GM19035 (cell line): Measurements from ENCODE around the gene NKX2-8.
A peak's percentile ranks its signal among the peaks of the same experiment; 100 is the strongest.
"Not testable (repeated sequence)": the region's sequence is repeated elsewhere in the genome, so short reads cannot be mapped to it uniquely, and the experiment has no call there.

Experiments
- ATAC-seq: cut with Tn5 transposase; IDR thresholded peaks from one replicate; pipeline ENCODE4 v1.9.1; 2021; ENCODE audit not compliant: unreplicated experiment

NKX2-8 gene

GRCh38 chr14:36580141-36580855 is 2.1 kb downstream of the NKX2-8 start:
- ATAC-seq: no peak

DNA sequence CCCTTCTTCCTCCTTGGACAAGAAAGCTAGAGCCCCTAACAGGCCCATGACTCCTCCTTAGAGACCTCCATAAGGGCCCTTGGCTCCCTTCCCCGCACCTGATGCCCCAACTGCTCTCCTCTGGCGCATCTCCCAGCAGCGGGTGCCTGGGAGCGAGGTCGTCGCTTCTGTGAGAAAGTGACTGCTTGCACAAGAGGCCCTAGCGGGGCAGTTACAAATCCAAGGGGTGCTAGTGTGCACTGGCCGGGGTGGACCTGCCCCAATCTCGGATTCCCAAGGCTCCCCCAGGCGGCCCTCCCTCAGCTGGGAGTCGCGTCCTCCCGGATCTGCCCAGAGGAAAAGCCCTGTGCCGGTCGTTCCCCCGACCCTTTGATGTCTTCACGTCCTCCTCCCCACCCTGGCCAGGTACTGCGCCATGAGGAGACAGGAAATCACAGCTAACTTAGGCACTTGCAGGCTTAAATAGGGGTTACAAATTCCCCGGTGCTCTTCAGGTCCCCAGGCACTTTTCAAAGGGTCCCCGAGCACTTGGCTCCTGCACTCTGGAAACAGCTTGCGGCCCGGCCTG is 2.8 kb downstream of the NKX2-8 start:
- no peak for ATAC-seq

DNA sequence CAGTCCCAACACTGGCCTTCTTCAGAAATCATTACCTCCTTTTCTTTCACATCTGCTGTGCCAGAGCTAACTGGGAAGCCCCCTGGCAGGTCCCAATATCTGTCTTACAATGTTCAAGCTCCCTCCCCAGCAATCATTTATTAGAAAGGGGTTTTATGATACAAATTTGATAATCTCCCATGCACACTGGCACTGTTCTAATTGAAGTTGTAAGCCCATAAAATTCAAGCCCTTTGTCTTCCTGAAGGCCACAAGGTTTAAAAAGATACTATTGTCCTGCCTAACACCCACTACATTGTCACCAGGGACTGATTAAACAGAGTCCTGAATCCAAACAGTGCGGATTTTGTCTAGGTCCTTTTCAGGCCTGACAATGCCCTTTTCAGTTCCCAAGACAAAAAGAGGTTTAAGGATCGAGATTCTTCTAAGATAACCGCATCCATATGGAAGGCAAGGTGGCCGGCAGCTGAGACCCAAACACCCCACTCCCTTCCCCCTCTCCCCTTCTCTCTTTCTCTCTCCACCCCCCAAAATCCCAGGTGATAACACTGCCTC is 3.3 kb downstream of the NKX2-8 start:
- no peak for ATAC-seq

- no peak for ATAC-seq
Observed at GRCh38 chr14:36570065-36570464, 12.3 kb downstream of the NKX2-8 start.

DNA sequence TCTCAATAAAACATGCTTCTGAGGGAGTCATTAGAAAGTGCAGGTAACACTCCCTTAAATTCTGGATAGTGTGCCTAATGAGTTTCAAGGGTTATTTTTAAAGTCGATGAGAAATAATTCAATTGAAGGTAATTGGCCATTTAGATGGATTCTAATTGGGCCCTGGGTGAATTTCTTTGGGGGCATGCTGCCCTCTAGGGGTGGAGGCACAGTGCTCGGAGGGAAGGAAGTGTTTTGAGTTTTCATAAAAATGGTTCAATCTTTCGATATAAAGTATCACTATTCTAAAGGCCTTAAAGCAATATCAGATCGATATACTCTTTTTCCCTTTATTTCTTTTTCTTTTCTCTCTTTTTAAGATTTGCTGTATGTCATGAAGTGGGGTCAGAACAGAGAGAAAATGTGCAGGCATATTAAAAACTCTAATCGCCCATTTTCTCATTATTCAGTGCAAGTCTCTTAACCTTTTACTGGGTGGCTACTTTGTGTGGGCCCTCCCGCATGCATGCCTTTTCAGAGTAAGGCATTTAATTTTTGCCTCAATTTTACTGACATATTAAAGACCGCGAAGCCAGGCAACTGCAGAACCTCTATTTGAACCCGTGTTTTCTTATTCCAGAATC is 25.5 kb downstream of the NKX2-8 start:
- ATAC-seq: peak; percentile 46

GRCh38 chr14:36555998-36556743 is 26.2 kb downstream of the NKX2-8 start:
- no peak for ATAC-seq

- no peak for ATAC-seq
Observed at GRCh38 chr14:36553656-36554260, 28.7 kb downstream of the NKX2-8 start.

DNA sequence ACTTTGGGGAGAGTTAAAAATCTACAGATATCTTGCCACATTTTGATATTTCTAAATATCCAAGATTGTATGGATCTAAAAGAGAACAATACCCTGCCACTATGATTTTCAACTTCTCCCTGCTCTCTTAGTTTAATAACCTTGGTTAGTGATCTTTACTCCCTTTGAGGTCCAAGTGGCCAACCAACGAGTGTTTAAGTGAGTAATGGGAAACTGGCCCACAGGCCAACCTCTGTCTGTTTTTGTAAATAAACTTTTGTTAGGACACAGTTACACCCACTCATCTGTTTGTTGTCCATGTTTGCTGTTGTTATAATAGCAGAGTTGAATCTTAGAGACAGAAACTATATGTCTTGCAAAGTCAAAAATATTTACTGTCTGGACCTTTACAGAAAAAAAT is 31.5 kb downstream of the NKX2-8 start:
- no peak for ATAC-seq

DNA sequence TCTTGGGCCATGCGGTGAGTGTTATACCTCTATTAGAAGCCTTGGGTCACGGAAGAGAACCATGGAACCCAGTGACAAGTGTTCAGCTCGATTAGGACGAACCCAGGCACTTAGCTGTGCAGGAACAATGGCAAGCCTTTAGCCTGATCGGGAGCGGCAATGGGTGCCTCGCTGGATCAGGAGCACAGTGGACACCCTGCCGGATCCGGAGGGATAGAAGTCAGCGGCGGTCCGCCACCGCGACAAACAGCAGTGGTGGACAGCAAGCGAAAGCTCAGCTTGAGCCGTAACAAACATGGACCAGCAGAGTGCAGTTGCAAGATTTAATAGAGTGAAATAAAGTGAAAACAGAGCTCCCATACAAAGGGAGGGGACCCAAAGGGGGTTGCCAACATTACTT is 38.1 kb downstream of the NKX2-8 start:
- ATAC-seq: not testable (repeated sequence)

GRCh38 chr14:36538051-36538450 is 44.4 kb downstream of the NKX2-8 start:
- no peak for ATAC-seq
